NCI-H2029 (cell line): Measurements from ENCODE around the gene TMUB1.
A peak's percentile ranks its signal among the peaks of the same experiment; 100 is the strongest.

Source experiments
- DNase-seq: peaks from one replicate; lab custom pipeline; 2025; lab: John Stamatoyannopoulos, UW

Gene TMUB1

GRCh38 chr7:151083071-151083823 is at the start of gene TMUB1:
TMUB1 (minus strand) TSS chr7:151083493; CDS start chr7:151082563, 930 bp downstream.
- DNase-seq: no peak

GRCh38 chr7:151132461-151133205 is 49.3 kb upstream of the TMUB1 start:
- no peak for DNase-seq

- DNase-seq: no peak
Measured at GRCh38 chr7:151131592-151132293, 48.5 kb upstream of the TMUB1 start.

GRCh38 chr7:151131224-151131591 is 47.9 kb upstream of the TMUB1 start:
- DNase-seq: no peak

GRCh38 chr7:151130741-151131157 is 47.5 kb upstream of the TMUB1 start:
- no peak for DNase-seq

- DNase-seq: no peak
Measured at GRCh38 chr7:151129960-151130591, 46.8 kb upstream of the TMUB1 start.

- no peak for DNase-seq
Measured at GRCh38 chr7:151129117-151129959, 46.0 kb upstream of the TMUB1 start.

GRCh38 chr7:151128716-151129115 is 45.4 kb upstream of the TMUB1 start:
- DNase-seq: no peak

- no peak for DNase-seq
Measured at GRCh38 chr7:151128144-151128543, 44.9 kb upstream of the TMUB1 start.

GRCh38 chr7:151126491-151127137 is 43.3 kb upstream of the TMUB1 start:
- DNase-seq: no peak

- no peak for DNase-seq
Measured at GRCh38 chr7:151125846-151126481, 42.7 kb upstream of the TMUB1 start.

GRCh38 chr7:151125470-151125845 is 42.2 kb upstream of the TMUB1 start:
- no peak for DNase-seq

GRCh38 chr7:151124899-151125399 is 41.7 kb upstream of the TMUB1 start:
- DNase-seq: no peak

GRCh38 chr7:151124481-151124880 is 41.2 kb upstream of the TMUB1 start:
- DNase-seq: no peak

GRCh38 chr7:151123822-151124464 is 40.6 kb upstream of the TMUB1 start:
- DNase-seq: peak; percentile 71

GRCh38 chr7:151123158-151123821 is 40.0 kb upstream of the TMUB1 start:
- DNase-seq: no peak

- DNase-seq: no peak
Measured at GRCh38 chr7:151122796-151123157, 39.5 kb upstream of the TMUB1 start.

- no peak for DNase-seq
Measured at GRCh38 chr7:151122276-151122675, 39.0 kb upstream of the TMUB1 start.
